HEK293T (cell line): Measurements from ENCODE around the gene PTPN4.

ENCODE experiments used
- BHLHE40 ChIP-seq: fragments of 450-650 bp; IDR thresholded peaks from 2 replicates; pipeline ENCODE4 v1.6.1; 2016; ENCODE audit warnings: mild to moderate bottlenecking, moderate library complexity, borderline replicate concordance
- ELF4 ChIP-seq: fragments of 450-650 bp; IDR thresholded peaks from 2 replicates; pipeline ENCODE4 v1.6.1; 2017; ENCODE audit warnings: antibody characterized with exemption
- FOXK2 ChIP-seq: fragments of 450-650 bp; IDR thresholded peaks from 2 replicates; pipeline ENCODE4 v1.6.1; 2016; ENCODE audit warnings: mild to moderate bottlenecking
- FOXM1 ChIP-seq: fragments of 450-650 bp; IDR thresholded peaks from 2 replicates; pipeline ENCODE4 v1.6.1; 2017; ENCODE audit warnings: mild to moderate bottlenecking, borderline replicate concordance
- HDGF ChIP-seq: fragments of 450-650 bp; IDR thresholded peaks from 2 replicates; pipeline ENCODE4 v1.6.1; 2017; ENCODE audit warnings: antibody characterized with exemption, borderline replicate concordance
- NFRKB ChIP-seq: fragments of 450-650 bp; IDR thresholded peaks from 2 replicates; pipeline ENCODE4 v1.6.1; 2016; ENCODE audit warnings: mild to moderate bottlenecking, moderate library complexity
- PKNOX1 ChIP-seq: fragments of 450-650 bp; IDR thresholded peaks from 2 replicates; pipeline ENCODE4 v1.6.1; 2016
- SUZ12 ChIP-seq: fragments of 450-650 bp; IDR thresholded peaks from 2 replicates; pipeline ENCODE4 v1.6.1; 2016; ENCODE audit warnings: mild to moderate bottlenecking

GRCh38 chr2:119795309-119796303 lies 35.9 kb downstream of the PTPN4 start:
- TF ChIP-seq NFRKB (no peak), BHLHE40 (no peak), ELF4 (no peak), FOXK2 (no peak), SUZ12 (no peak), FOXM1 (no peak), PKNOX1 (no peak), HDGF (no peak)
